ENCODE data around the gene RBM23.

DNA sequence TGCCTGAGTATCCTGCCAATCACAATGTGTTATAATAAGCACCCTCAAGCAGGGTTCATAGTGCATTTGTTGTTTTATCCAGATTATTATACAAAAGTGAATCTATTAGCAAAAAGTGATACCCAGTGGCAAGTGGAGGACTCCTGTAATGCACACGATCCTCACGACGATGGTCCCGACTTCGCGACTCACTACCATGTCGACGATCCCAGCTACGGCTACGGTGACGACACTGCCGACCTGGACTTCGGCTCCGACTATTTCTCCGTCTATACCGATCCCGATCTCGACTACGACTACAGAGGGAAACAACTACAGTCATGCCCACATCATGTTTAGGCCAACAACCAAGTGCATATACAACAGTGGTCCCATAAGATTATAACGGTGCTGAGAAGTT lies 12.9 kb downstream of the RBM23 start:
- TF ChIP-seq, protein P1, sequence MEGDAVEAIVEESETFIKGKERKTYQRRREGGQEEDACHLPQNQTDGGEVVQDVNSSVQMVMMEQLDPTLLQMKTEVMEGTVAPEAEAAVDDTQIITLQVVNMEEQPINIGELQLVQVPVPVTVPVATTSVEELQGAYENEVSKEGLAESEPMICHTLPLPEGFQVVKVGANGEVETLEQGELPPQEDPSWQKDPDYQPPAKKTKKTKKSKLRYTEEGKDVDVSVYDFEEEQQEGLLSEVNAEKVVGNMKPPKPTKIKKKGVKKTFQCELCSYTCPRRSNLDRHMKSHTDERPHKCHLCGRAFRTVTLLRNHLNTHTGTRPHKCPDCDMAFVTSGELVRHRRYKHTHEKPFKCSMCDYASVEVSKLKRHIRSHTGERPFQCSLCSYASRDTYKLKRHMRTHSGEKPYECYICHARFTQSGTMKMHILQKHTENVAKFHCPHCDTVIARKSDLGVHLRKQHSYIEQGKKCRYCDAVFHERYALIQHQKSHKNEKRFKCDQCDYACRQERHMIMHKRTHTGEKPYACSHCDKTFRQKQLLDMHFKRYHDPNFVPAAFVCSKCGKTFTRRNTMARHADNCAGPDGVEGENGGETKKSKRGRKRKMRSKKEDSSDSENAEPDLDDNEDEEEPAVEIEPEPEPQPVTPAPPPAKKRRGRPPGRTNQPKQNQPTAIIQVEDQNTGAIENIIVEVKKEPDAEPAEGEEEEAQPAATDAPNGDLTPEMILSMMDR (conservative IDR thresholded peaks at IDR 0.05; ENCODE audit: low read depth, low read length): no peak
- TF ChIP-seq EZH2 (IDR thresholded peaks at IDR 0.05; ENCODE audit: borderline replicate concordance, low read depth, low read length, poor library complexity, severe bottlenecking): no peak
